OCI-LY7 (cell line): ENCODE measurements around the gene EPB41L1. TPM values are rescaled to one million over a fixed set of nuclear protein-coding genes. Genes with fewer than 3 reads are reported as not detected.

Experiments
- BruUV-seq: library from RNA; stranded (reverse); fragments of 400-500 nt; replicated peaks from 2 replicates; lab custom pipeline; 2021; lab: Mats Ljungman, UMichigan
- CTCF ChIA-PET: fragments of 300-600 bp; sonication (Branson Sonifier 250); formaldehyde crosslinking; loops from one replicate; lab custom pipeline; 2022; ENCODE audit warnings: antibody characterized with exemption; ENCODE audit not compliant: unreplicated experiment; lab: Charles Lee
- POLR2A ChIA-PET: fragments of 300-600 bp; sonication (Branson Sonifier 250); formaldehyde crosslinking; loops from one replicate; lab custom pipeline; 2022; ENCODE audit warnings: antibody characterized with exemption; lab: Charles Lee
- DNase-seq: peaks from one replicate; pipeline ENCODE4 v3.0.0-alpha.2; 2015; ENCODE audit warnings: low spot score
- H2AFZ ChIP-seq: fragments of 200-600 bp; sonication (generic), shearing (Covaris generic); 2 replicates; pipeline ENCODE4 v1.6.1; 2014; ENCODE audit warnings: mild to moderate bottlenecking, antibody characterized with exemption, low read length, moderate library complexity
- H3K27ac ChIP-seq: fragments of 200-600 bp; sonication (generic); 2 replicates; pipeline ENCODE4 v1.5.1; 2014; ENCODE audit warnings: mixed run types, low read depth, mild to moderate bottlenecking, moderate library complexity, low read length, inconsistent platforms; ENCODE audit not compliant: poor library complexity, severe bottlenecking
- H3K36me3 ChIP-seq: fragments of 200-600 bp; sonication (generic); 2 replicates; pipeline ENCODE4 v1.6.1; 2014; ENCODE audit warnings: mild to moderate bottlenecking, antibody characterized with exemption, low read length, moderate library complexity, mixed read lengths; ENCODE audit not compliant: insufficient read depth
- H3K4me1 ChIP-seq: fragments of 200-600 bp; sonication (generic); 2 replicates; pipeline ENCODE4 v1.5.1; 2014; ENCODE audit warnings: mild to moderate bottlenecking, low read length; ENCODE audit not compliant: insufficient read depth, poor library complexity, severe bottlenecking
- H3K4me2 ChIP-seq: fragments of 200-600 bp; sonication (generic); 2 replicates; pipeline ENCODE4 v1.6.1; 2014; ENCODE audit warnings: mild to moderate bottlenecking, low read length
- H3K4me3 ChIP-seq: fragments of 200-600 bp; sonication (generic); 2 replicates; pipeline ENCODE4 v1.5.1; 2014; ENCODE audit warnings: mild to moderate bottlenecking, low read depth, low read length; ENCODE audit not compliant: poor library complexity, severe bottlenecking
- H3K79me2 ChIP-seq: fragments of 200-600 bp; sonication (generic); 2 replicates; pipeline ENCODE4 v1.6.1; 2016; ENCODE audit warnings: low read depth, mild to moderate bottlenecking, low read length, moderate library complexity, mixed read lengths; ENCODE audit not compliant: insufficient read depth
- H3K9me2 ChIP-seq: fragments of 200-600 bp; sonication (generic); 2 replicates; pipeline ENCODE4 v1.6.1; 2016; ENCODE audit warnings: mild to moderate bottlenecking, low read length, mixed read lengths; ENCODE audit not compliant: insufficient read depth
- H3K9me3 ChIP-seq: fragments of 200-600 bp; sonication (generic); 2 replicates; pipeline ENCODE4 v1.6.1; 2014; ENCODE audit warnings: mild to moderate bottlenecking, mixed run types, low read length, mixed read lengths
- H4K20me1 ChIP-seq: fragments of 200-600 bp; sonication (generic); 2 replicates; pipeline ENCODE4 v1.6.1; 2014; ENCODE audit warnings: mild to moderate bottlenecking, antibody characterized with exemption, low read length, moderate library complexity, mixed read lengths; ENCODE audit not compliant: insufficient read depth
- EZH2phosphoT487 ChIP-seq: fragments of 200-600 bp; sonication (generic); IDR thresholded peaks from 2 replicates; pipeline ENCODE4 v1.6.1; 2018; ENCODE audit warnings: low read depth, borderline replicate concordance, mild to moderate bottlenecking, mixed run types, antibody characterized with exemption, low read length, moderate library complexity, mixed read lengths
- intact Hi-C: fragments of 100-400 bp; cut with micrococcal nuclease; formaldehyde crosslinking; loops from one replicate; pipeline ENCODE4 v1.10.0; 2022; ENCODE audit not compliant: unreplicated experiment
- total RNA-seq, 2 experiments: library from RNA; depleted of rRNA in 1 of 2; stranded (reverse); fragments of >200 nt in 1 of 2; shearing (Covaris generic) in 1 of 2; gene quantifications; 2 replicates each; pipeline ENCODE4 v1.2.3, GENCODE V29; 2014 to 2022
- TF ChIP-seq, protein P1 (sequence below): fragments of 200-600 bp; sonication (generic); conservative IDR thresholded peaks from 2 replicates; pipeline ENCODE4 v1.5.1; 2014; ENCODE audit warnings: mild to moderate bottlenecking, antibody characterized with exemption, low read length, moderate library complexity, mixed read lengths

The EPB41L1 gene
- total RNA-seq, 2 experiments from 2014 or later = 0.54 to 1.6 TPM

DNA sequence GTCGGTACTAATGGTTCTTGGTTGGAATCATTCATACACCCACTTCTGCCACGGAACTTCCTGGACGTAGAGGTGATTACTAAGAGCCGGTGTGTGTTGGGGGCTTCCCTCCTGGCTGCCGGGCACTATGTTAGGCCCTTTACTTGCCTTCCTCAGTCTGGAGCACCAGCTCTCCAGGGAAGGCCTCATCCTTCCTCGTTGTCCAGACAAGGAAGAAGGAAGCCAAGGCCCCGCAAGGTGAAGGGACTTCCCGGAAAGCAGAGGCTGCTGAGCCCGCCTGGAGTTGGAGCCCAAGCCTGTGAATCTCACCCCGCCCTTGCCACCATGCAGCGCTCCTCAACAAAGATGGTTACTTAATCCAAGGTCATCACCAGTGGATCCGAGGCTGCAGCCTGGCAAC lies 107.9 kb downstream of the EPB41L1 start:
- no TSS peak for BruUV-seq
- Histone ChIP-seq H3K4me1 (no peaks in the 10 kb centered on the region), H3K9me3 (no peaks in the 10 kb centered on the region), H2AFZ (no peak overlapping the region), H4K20me1 (no peaks in the 10 kb centered on the region), H3K9me2 (no peaks in the 10 kb centered on the region), H3K27ac (no peak overlapping the region), H3K4me2 (no peak overlapping the region), H3K79me2 (no peaks in the 10 kb centered on the region), H3K36me3 (no peaks in the 10 kb centered on the region; the same call in 1 of the 2 replicates), H3K4me3 (no peak overlapping the region)
- intact Hi-C loops = no loop called here
- ChIA-PET POLR2A (no interaction called here), CTCF (no interaction called here)
- no peak for DNase-seq
- TF ChIP-seq, protein P1, sequence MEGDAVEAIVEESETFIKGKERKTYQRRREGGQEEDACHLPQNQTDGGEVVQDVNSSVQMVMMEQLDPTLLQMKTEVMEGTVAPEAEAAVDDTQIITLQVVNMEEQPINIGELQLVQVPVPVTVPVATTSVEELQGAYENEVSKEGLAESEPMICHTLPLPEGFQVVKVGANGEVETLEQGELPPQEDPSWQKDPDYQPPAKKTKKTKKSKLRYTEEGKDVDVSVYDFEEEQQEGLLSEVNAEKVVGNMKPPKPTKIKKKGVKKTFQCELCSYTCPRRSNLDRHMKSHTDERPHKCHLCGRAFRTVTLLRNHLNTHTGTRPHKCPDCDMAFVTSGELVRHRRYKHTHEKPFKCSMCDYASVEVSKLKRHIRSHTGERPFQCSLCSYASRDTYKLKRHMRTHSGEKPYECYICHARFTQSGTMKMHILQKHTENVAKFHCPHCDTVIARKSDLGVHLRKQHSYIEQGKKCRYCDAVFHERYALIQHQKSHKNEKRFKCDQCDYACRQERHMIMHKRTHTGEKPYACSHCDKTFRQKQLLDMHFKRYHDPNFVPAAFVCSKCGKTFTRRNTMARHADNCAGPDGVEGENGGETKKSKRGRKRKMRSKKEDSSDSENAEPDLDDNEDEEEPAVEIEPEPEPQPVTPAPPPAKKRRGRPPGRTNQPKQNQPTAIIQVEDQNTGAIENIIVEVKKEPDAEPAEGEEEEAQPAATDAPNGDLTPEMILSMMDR = no peak
- TF ChIP-seq EZH2phosphoT487 = no peak

DNA sequence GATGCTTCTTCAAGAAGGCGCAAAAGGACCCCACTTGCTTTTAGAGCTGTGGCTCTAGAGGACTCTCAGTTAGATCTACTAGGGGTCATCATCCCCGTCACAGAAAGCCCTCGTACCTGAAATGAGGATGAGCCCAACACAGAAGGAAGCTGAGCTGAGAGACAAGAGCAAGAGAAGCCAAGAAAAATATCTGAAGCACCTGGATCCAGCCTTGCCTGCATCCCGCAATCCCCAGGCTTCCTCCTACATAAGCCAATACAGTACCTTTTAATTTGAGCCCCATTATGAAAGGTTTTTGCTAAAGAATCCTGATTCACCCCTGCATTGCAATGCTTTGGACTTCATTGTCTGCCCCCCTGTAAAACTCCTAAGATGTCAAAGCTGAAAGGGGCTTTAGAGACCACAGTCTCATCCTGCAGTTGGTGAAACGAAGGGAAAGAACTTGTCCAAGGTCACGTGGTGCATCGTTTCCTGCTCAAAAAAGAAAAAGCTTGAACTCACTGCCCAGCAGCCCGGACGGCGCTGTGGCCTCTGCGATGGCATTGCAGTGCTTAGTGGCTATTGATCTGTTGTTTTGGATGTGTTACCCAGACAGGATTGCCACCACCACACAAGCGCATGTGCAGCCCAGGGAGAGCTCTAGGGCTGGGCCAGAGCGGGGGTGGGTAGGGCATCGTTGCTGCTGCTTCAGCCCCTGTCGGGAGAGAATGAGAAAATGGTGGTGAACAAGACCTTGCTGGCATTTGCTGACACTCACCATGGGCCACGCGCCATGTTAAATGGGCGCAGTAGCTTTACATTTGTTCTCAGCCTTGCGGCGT lies 110.1 kb downstream of the EPB41L1 start:
- no peak overlapping the region for H2AFZ ChIP-seq
- no peaks in the 10 kb centered on the region for H3K9me3 ChIP-seq
- no peak overlapping the region for H3K4me2 ChIP-seq
- TF ChIP-seq, protein P1 = no peak
- H3K9me2 ChIP-seq = no peaks in the 10 kb centered on the region
- no peaks in the 10 kb centered on the region for H4K20me1 ChIP-seq
- H3K27ac ChIP-seq = no peak overlapping the region
- no peaks in the 10 kb centered on the region for H3K36me3 ChIP-seq
- ChIA-PET POLR2A (interaction anchor here (0.5 kb wide), 1 partner anchor 201 kb away, joined by 3 read pairs; no protein-coding TSS in a partner anchor), CTCF (interaction anchor here (0.6 kb wide), 1 partner anchor 1680 kb away, joined by 12 read pairs; no protein-coding TSS in a partner anchor)
- intact Hi-C loops = no loop called here
- no peaks in the 10 kb centered on the region for H3K4me1 ChIP-seq
- no TSS peak for BruUV-seq
- DNase-seq = no peak
- H3K4me3 ChIP-seq = no peak overlapping the region
- no peaks in the 10 kb centered on the region for H3K79me2 ChIP-seq

DNA sequence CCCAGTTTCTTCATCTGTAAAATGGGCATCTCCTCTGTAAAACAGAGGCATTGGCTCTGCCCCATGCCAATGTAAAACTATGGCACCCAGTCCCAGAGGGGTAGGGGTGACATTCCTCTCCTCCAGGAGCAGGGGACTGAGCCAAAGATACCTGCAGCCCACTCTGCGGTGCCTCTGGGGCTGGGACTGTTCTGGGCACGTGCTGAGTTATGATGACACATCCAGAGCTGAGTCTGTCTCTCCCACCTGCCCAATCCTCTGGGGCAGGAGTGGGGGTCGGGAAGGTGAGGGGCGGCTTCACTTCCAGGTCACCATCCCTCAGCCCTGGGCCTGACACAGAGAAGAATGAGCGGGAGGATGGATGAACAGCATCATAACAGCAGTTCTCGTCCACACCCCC lies 111.6 kb downstream of the EPB41L1 start:
- no peaks in the 10 kb centered on the region for H3K9me3 ChIP-seq
- H3K4me1 ChIP-seq = no peaks in the 10 kb centered on the region
- intact Hi-C loops = no loop called here
- CTCF ChIA-PET = no interaction called here
- H3K9me2 ChIP-seq = no peaks in the 10 kb centered on the region
- no TSS peak for BruUV-seq
- H3K79me2 ChIP-seq = no peaks in the 10 kb centered on the region
- POLR2A ChIA-PET = no interaction called here
- H3K36me3 ChIP-seq = no peaks in the 10 kb centered on the region
- no peak overlapping the region for H3K4me3 ChIP-seq
- no peak overlapping the region for H3K27ac ChIP-seq
- no peak for DNase-seq
- no peak overlapping the region for H2AFZ ChIP-seq
- TF ChIP-seq EZH2phosphoT487 = no peak
- TF ChIP-seq, protein P1 = no peak
- H4K20me1 ChIP-seq = no peaks in the 10 kb centered on the region
- H3K4me2 ChIP-seq = no peak overlapping the region
